HG02759 (cell line): Measurements from ENCODE around the gene ATP1A4.
A peak's percentile ranks its signal among the peaks of the same experiment; 100 is the strongest.

ENCODE experiments used
- ATAC-seq: cut with Tn5 transposase; IDR thresholded peaks from one replicate; pipeline ENCODE4 v1.9.1; 2021; ENCODE audit warnings: mild to moderate bottlenecking, moderate library complexity; ENCODE audit not compliant: unreplicated experiment

ATP1A4 gene

GRCh38 chr1:160204526-160205241, 53.3 kb downstream of the ATP1A4 start:
- ATAC-seq, result peak; percentile 61

DNA sequence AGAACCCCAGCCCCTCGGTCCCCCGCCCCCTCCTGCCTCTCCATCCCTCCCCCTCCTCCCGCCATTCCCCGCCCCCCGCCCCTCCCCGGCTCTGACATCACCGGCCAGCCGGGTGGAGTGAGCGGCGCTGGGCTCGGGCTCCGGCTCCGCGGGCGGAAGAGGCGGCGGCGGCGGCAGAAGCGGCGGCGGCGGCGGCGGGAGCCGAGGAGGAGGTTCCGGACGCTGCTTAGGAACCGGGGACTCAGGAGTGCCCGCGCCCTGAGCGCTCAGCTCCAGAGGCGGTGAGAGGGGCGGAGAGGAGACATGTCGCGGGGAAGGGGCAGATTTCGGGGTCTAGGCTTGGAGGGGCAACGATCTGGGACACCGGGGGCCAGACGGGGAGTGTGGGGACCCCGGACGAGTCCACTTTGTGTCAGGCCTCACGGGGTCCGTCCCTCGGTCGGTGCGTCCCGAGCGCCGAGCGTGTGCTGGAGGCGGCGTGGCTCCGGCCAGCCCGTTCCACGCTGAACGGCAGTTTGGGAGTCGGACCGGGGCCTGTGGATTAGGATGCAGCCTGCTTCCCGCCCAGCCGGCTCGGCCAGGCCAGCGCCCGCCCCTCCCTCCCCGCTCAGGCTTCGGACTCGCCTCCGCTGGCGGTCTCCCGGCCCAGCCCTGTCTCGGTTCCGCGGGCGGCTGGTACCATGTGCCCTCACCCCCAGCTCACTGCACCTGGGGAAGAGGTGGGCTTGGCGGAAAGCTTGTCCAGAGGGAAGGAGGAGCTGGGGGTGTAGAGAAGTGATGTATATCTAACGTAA, 54.0 kb downstream of the ATP1A4 start, which contains the start of gene PEA15:
PEA15 (plus strand) TSS at position 143 of the 794 bp plus-strand sequence. CDS start 6,161 bp downstream, outside the sequence.
- peak; percentile 58 for ATAC-seq

DNA sequence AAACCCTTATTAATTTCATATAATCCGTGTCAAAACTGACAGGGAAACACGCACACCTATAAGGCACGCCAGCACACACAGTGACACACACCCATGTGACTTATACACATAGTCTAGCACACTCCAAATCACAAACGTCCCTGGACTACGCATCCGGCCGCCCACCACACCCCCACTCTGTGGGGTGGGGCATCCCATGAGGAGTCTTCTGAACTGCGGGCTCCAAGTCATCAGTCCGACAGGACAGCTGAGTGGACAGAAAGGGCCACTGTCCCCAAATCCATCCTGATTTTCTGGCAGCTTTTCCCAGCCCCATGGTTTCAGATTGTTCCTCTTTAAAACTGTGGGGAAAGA, 54.6 kb downstream of the ATP1A4 start:
- no peak for ATAC-seq

- no peak for ATAC-seq
These were observed 55.2 kb downstream of the ATP1A4 start for GRCh38 chr1:160206421-160207117.

DNA sequence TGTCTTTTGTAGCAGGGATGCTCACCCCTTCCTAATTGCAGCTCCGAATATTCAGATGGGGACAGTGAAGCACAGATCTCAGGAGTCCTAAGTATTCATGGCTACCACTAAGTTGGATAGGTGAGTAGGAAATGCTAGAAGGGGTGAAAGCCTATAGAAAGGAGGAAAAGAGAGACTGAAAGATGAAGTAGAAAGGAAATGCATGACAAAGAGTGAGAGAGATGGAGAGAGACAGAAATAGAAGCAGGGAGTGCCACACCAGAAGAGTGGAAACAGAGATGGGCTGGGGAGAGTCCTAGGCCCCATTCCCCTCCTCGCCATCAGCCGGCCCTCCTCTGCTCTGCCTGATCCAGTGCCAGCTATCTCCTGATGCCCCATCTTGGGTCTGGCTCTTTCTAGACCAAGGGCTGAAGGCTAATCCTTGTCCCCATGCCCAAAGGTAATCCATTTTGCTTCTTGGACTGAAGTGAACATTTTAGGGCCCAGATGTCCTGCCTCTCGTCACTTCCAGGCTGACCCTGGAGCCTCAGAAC, 55.8 kb downstream of the ATP1A4 start:
- ATAC-seq, result no peak

DNA sequence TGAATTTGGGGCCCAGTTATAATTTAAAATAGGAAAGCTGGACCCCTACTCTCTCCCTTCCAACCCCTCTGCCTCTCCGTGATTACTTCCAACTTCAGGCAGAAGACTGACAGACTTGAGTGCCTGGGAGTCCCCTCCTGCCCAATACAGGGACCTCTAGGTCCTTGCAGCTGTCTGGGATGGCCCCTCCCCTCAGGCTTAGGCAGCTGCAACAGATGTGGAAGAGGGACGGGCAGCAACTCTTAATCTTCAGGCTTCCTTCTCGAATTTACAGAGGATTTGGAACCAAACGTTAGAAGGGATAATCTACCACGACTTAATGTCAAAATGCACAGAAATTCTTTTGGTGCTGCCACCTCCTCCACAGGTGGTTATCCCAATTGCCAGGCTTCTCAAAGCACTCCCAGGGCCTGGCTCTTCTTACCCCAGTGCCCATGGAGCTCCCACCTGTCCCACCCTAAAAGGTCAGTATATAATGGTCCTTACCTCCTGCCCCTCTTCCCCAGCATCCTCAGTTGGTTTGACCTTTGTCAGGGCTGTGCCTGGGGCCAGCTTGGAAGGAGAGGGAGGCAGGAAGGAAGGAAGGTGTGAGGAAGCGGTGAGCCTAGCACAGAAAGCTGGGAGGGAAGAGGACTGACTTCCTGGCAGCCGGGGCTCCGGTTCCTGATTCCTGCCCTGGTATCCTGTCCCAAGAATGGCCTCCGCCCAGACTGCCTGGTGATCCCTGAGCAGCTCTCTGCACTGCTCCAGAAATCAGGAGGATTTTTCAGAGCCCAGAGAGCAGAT, 56.6 kb downstream of the ATP1A4 start:
- no peak for ATAC-seq

GRCh38 chr1:160208557-160209320, 57.3 kb downstream of the ATP1A4 start:
- no peak for ATAC-seq

GRCh38 chr1:160209321-160210046, 58.1 kb downstream of the ATP1A4 start:
- no peak for ATAC-seq

- ATAC-seq, result no peak
These were observed 59.2 kb downstream of the ATP1A4 start for GRCh38 chr1:160210561-160210960.

GRCh38 chr1:160211046-160211790, 59.8 kb downstream of the ATP1A4 start:
- no peak for ATAC-seq

GRCh38 chr1:160214481-160215140, 63.2 kb downstream of the ATP1A4 start:
- no peak for ATAC-seq

DNA sequence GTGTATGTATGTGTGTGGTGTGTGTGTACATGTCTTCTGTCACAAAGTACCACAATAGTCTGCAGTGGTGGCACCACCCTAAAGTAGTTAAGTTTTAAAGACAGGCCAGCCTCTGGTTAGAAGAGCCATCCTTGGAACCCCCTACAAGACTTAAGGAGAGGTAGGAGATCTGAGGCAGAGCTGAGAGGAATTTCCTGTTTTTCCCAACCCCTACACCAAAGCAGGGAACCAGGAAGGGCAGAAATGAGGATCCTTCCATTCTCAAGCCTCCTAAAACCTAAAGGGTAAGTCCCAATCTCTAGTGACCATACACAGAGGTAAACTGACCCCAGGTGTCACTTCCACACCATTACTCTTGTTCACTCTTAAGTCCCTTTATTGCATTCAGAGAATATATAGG, 64.9 kb downstream of the ATP1A4 start:
- ATAC-seq, result no peak

DNA sequence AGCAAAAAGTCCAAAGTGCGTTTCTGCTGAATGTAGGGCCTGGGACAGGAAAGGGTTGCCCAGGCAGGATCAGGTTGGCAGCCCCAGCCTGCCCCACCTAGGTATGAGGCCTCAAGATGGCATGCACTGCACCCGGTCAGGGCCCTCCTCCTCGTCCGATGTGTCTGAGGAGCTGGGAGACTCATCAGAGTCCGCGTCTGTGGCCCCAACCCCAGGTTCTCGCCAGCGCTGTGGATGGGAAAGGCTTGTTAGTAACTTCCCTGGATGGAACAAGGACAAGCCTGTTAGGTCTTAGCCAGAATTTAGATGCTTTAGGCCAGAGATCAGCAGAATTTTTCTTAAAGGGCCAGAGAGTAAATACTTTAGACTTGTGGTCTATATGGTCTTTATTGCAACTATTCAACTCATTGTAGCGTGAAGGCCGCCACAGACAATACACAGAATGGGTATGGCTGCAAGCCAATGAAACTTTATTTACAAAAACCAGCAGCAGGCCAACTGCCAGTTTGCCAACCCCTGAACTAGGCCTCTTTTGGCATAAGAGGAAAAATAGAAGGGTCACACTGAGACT, 66.2 kb downstream of the ATP1A4 start:
- ATAC-seq, result no peak

- no peak for ATAC-seq
These were observed 67.9 kb downstream of the ATP1A4 start for GRCh38 chr1:160219062-160219929.

- ATAC-seq, result no peak
These were observed 68.9 kb downstream of the ATP1A4 start for GRCh38 chr1:160220301-160220700.

- ATAC-seq, result no peak
These were observed 69.7 kb downstream of the ATP1A4 start for GRCh38 chr1:160221089-160221488.

GRCh38 chr1:160222546-160222945, 71.1 kb downstream of the ATP1A4 start:
- no peak for ATAC-seq
